AG04449 (cell line): ENCODE data around the gene LAMB4.

ENCODE experiments used
- CTCF ChIA-PET: fragments of 350-600 bp; formaldehyde crosslinking; extraction: SDS; loops from one replicate; lab custom pipeline; 2021; ENCODE audit warnings: antibody characterized with exemption; lab: Yijun Ruan, JAX
- POLR2A ChIA-PET: fragments of 400-600, 350-600 bp; formaldehyde crosslinking; extraction: SDS; loops from one replicate; lab custom pipeline; 2020; ENCODE audit warnings: antibody characterized with exemption, inconsistent platforms; lab: Yijun Ruan, JAX
- DNase-seq: peaks from one replicate; pipeline ENCODE4 v3.0.0-alpha.2; 2010; ENCODE audit warnings: low read depth, low spot score
- H3K4me3 ChIP-seq: 2 replicates; pipeline ENCODE4 v1.5.1; 2011; ENCODE audit warnings: low read depth, mild to moderate bottlenecking, control low read depth, low read length
- TF ChIP-seq, protein P1 (sequence below): IDR thresholded peaks from one replicate; pipeline ENCODE4 v1.5.1; 2011; ENCODE audit warnings: mild to moderate bottlenecking, moderate library complexity, low read length, control low read depth, inconsistent platforms; ENCODE audit not compliant: insufficient read depth; ENCODE audit errors: missing control alignments

The LAMB4 gene, protein sequence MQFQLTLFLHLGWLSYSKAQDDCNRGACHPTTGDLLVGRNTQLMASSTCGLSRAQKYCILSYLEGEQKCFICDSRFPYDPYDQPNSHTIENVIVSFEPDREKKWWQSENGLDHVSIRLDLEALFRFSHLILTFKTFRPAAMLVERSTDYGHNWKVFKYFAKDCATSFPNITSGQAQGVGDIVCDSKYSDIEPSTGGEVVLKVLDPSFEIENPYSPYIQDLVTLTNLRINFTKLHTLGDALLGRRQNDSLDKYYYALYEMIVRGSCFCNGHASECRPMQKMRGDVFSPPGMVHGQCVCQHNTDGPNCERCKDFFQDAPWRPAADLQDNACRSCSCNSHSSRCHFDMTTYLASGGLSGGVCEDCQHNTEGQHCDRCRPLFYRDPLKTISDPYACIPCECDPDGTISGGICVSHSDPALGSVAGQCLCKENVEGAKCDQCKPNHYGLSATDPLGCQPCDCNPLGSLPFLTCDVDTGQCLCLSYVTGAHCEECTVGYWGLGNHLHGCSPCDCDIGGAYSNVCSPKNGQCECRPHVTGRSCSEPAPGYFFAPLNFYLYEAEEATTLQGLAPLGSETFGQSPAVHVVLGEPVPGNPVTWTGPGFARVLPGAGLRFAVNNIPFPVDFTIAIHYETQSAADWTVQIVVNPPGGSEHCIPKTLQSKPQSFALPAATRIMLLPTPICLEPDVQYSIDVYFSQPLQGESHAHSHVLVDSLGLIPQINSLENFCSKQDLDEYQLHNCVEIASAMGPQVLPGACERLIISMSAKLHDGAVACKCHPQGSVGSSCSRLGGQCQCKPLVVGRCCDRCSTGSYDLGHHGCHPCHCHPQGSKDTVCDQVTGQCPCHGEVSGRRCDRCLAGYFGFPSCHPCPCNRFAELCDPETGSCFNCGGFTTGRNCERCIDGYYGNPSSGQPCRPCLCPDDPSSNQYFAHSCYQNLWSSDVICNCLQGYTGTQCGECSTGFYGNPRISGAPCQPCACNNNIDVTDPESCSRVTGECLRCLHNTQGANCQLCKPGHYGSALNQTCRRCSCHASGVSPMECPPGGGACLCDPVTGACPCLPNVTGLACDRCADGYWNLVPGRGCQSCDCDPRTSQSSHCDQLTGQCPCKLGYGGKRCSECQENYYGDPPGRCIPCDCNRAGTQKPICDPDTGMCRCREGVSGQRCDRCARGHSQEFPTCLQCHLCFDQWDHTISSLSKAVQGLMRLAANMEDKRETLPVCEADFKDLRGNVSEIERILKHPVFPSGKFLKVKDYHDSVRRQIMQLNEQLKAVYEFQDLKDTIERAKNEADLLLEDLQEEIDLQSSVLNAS (N-terminal part only)

DNA sequence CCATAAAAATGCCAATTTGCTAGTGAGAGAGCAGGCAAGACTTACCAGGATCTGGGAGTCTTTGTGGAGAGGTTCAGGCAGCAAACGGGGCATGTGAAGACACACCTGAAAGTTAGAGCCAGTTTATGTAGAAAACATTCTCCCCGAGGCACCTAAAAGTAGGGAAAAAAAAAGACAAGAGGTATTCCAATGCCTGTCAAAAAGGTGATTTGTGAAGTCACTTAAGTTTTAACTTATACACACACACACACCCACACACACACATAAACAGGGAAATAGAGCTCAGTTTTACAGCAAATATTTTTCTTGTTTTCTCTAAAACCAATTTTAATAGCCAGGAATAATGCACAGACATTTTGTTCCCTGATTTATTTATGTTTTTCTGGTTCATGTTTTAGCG is at the start of gene LAMB4:
LAMB4 (minus strand) TSS at position 101 of the 400 bp plus-strand sequence. CDS start 7,197 bp downstream, outside the sequence.
- POLR2A ChIA-PET = no interaction called here
- CTCF ChIA-PET = interaction anchor here (1.8 to 3.2 kb wide), 2 partner anchors 15 to 34 kb away, joined by 4 to 20 read pairs; no protein-coding TSS in a partner anchor
- DNase-seq = no peak
- H3K4me3 ChIP-seq = no peak within 1 kb of the TSS
- TF ChIP-seq, protein P1, sequence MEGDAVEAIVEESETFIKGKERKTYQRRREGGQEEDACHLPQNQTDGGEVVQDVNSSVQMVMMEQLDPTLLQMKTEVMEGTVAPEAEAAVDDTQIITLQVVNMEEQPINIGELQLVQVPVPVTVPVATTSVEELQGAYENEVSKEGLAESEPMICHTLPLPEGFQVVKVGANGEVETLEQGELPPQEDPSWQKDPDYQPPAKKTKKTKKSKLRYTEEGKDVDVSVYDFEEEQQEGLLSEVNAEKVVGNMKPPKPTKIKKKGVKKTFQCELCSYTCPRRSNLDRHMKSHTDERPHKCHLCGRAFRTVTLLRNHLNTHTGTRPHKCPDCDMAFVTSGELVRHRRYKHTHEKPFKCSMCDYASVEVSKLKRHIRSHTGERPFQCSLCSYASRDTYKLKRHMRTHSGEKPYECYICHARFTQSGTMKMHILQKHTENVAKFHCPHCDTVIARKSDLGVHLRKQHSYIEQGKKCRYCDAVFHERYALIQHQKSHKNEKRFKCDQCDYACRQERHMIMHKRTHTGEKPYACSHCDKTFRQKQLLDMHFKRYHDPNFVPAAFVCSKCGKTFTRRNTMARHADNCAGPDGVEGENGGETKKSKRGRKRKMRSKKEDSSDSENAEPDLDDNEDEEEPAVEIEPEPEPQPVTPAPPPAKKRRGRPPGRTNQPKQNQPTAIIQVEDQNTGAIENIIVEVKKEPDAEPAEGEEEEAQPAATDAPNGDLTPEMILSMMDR = no peak

DNA sequence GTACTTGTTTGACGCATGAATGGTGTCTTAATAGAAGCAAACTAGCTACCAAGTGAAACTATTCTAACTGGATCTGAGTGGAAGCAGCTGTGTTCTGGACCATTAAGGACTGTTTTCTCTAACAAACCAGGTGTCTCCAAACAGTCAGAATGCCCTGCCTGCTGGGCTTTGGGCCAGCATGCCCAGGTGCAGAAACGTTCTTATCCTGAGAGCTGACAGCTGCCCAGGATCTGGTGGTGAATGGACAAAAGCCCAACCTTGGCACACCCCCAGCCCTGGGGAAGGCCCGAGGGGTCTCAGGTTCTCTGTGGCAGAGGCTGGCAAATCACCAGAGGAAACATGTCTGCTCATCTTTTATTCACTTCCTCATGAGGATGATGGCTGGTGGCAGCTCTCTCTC is 48.2 kb upstream of the LAMB4 start:
- ChIA-PET CTCF (interaction anchor here (0.9 to 5.8 kb wide), 6 partner anchors 11 to 325 kb away, joined by 3 to 103 read pairs (median 4); no protein-coding TSS in a partner anchor), POLR2A (no interaction called here)
- DNase-seq = no peak
- no peak overlapping the region for H3K4me3 ChIP-seq
- TF ChIP-seq, protein P1 = no peak

DNA sequence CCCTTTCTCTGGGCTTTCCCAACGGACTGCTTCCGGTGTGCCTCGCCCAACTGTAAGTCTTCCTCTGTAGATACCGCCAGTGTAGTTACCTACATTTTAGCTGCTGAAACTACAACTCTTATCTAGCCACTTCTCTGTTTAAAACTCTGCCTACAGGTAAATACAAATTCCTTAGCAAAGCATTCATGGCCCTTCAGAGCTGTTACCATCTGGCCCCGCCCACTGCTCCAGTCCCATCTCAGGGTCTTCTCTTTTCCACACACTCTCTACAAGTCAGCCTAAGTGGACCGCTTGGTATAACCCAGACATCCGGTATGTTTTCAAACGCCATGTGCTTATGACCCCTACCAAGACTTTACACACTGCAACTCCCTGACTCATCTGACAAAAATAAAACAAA is 41.0 kb upstream of the LAMB4 start:
- ChIA-PET CTCF (interaction anchor here (0.7 to 2.4 kb wide), 4 partner anchors 8 to 326 kb away, joined by 3 to 6 read pairs (median 4); no protein-coding TSS in a partner anchor), POLR2A (no interaction called here)
- TF ChIP-seq, protein P1 = no peak
- no peak for DNase-seq
- H3K4me3 ChIP-seq = no peak overlapping the region

DNA sequence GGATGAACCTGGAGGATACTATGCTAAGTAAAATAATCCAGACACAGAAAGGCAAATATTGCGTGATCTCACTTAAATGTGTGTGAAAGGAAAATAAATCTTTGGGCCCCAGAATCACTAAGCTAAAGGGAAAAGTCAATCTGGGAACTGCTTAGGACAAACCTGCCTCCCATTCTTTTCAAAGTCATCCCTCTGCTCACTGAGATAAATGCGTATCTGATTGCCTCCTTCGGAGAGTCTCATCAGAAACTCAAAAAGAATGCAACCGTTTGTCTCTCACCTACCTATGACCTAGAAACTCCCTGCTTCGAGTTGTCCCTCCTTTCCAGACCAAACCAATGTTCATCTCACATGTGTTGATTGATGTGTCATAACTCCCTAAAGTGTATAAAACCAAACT is 40.1 kb upstream of the LAMB4 start:
- CTCF ChIA-PET = interaction anchor here (1.4 to 2.4 kb wide), 2 partner anchors 11 to 13 kb away, joined by 6 read pairs; no protein-coding TSS in a partner anchor
- H3K4me3 ChIP-seq = no peak overlapping the region

DNA sequence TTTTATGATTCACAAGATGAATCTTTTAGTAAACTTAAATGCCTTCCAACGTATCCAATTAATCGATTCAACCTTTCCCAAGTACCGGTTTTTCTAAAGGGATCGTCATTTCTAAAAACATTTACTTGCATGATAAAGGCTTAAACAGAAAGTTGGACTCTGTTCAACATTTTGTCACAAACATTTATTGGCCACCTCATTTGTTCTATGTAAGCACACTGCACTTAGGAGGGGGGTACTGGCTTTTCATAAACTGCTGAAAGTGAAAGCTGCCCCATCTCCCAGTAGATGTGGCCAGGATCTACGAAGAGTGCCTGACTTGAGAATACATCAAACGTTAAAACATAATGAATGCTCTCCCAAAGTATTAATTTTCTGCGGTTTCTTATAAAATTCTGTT is 37.3 kb upstream of the LAMB4 start:
- POLR2A ChIA-PET = no interaction called here
- no peak for DNase-seq
- TF ChIP-seq, protein P1 = no peak
- no peak overlapping the region for H3K4me3 ChIP-seq
- CTCF ChIA-PET = interaction anchor here (1.4 kb wide), 1 partner anchor 330 kb away, joined by 6 read pairs; no protein-coding TSS in a partner anchor

More for the DNA sequence above, 40.1 kb upstream of the LAMB4 start:
- no peak for DNase-seq
- TF ChIP-seq, protein P1 = no peak
- POLR2A ChIA-PET = no interaction called here
